Liver (tissue), 9 donors: ENCODE results near the gene BAG3. TPM values are rescaled to one million over a fixed set of nuclear protein-coding genes. Genes with fewer than 3 reads are reported as not detected.

Experiments
- DNase-seq: peaks from one replicate; pipeline ENCODE4 v3.0.0-alpha.2; 2017; ENCODE audit warnings: low spot score
- H3K27ac ChIP-seq, 2 donors: one replicate each; pipeline ENCODE4 v1.7.0; 2013; ENCODE audit warnings: inconsistent platforms in 2 of 2, low read length in 2 of 2, control low read depth in 1 of 2, low read depth in 1 of 2, mild to moderate bottlenecking in 1 of 2
- H3K27me3 ChIP-seq, 4 donors: one replicate each; pipeline versions ENCODE4 v1.6.1 to v1.7.0; 2013; ENCODE audit warnings: low read length in 3 of 4, inconsistent platforms in 1 of 4, mild to moderate bottlenecking in 1 of 4, moderate library complexity in 1 of 4; ENCODE audit not compliant: control insufficient read depth in 4 of 4, insufficient read depth in 4 of 4
- H3K36me3 ChIP-seq, 4 donors: one replicate each; pipeline versions ENCODE4 v1.6.1 to v1.7.0; 2013; ENCODE audit warnings: low read length in 3 of 4, mild to moderate bottlenecking in 3 of 4, low read depth in 1 of 4, moderate library complexity in 1 of 4; ENCODE audit not compliant: control insufficient read depth in 4 of 4, insufficient read depth in 3 of 4
- H3K4me1 ChIP-seq, 4 donors: one replicate each; pipeline versions ENCODE4 v1.6.1 to v1.7.0; 2013; ENCODE audit warnings: low read length in 3 of 4, mild to moderate bottlenecking in 3 of 4, moderate library complexity in 1 of 4; ENCODE audit not compliant: control insufficient read depth in 4 of 4, insufficient read depth in 4 of 4
- H3K4me3 ChIP-seq, 3 donors: one replicate each; pipeline versions ENCODE4 v1.6.1 to v1.7.0; 2013; ENCODE audit warnings: low read length in 3 of 3, control low read depth in 1 of 3, low read depth in 1 of 3, mild to moderate bottlenecking in 1 of 3
- H3K9ac ChIP-seq, 2 donors: one replicate each; pipeline ENCODE4 v1.7.0; 2013; ENCODE audit warnings: low read length in 2 of 2, mild to moderate bottlenecking in 2 of 2, moderate library complexity in 2 of 2, control low read depth in 1 of 2, low read depth in 1 of 2
- H3K9me3 ChIP-seq, 4 donors: one replicate each; pipeline versions ENCODE4 v1.6.1 to v1.7.0; 2013; ENCODE audit warnings: low read length in 3 of 4; ENCODE audit not compliant: control insufficient read depth in 4 of 4
- EGR1 ChIP-seq, 2 donors: IDR thresholded peaks; 2 replicates each; pipeline ENCODE4 v1.6.1; 2016 to 2018; ENCODE audit warnings: antibody characterized with exemption in 2 of 2, low read depth in 2 of 2
- FOXA2 ChIP-seq: IDR thresholded peaks from 2 replicates; pipeline ENCODE4 v1.6.1; 2016; ENCODE audit warnings: antibody characterized with exemption
- GABPA ChIP-seq, 2 donors: IDR thresholded peaks in 1 of 2; conservative IDR thresholded peaks in 1 of 2; 2 replicates each; pipeline ENCODE4 v1.6.1; 2016; ENCODE audit warnings: antibody characterized with exemption in 2 of 2, mild to moderate bottlenecking in 1 of 2, moderate library complexity in 1 of 2
- HNF4G ChIP-seq: IDR thresholded peaks from 2 replicates; pipeline ENCODE4 v1.6.1; 2016; ENCODE audit warnings: antibody characterized with exemption
- JUND ChIP-seq, 2 donors: IDR thresholded peaks; 2 replicates each; pipeline ENCODE4 v1.6.1; 2016; ENCODE audit warnings: antibody characterized with exemption in 2 of 2
- RAD21 ChIP-seq, 2 donors: IDR thresholded peaks; 2 replicates each; pipeline ENCODE4 v1.6.1; 2016; ENCODE audit warnings: antibody characterized with exemption in 2 of 2, mild to moderate bottlenecking in 2 of 2
- RXRA ChIP-seq, 2 donors: IDR thresholded peaks; 2 replicates each; pipeline ENCODE4 v1.6.1; 2017 to 2018; ENCODE audit warnings: antibody characterized with exemption in 2 of 2, mild to moderate bottlenecking in 1 of 2
- SP1 ChIP-seq: IDR thresholded peaks from 2 replicates; pipeline ENCODE4 v1.6.1; 2018; ENCODE audit warnings: antibody characterized with exemption, mild to moderate bottlenecking
- TAF1 ChIP-seq: conservative IDR thresholded peaks from 2 replicates; pipeline ENCODE4 v1.6.1; 2016; ENCODE audit warnings: antibody characterized with exemption, mild to moderate bottlenecking
- YY1 ChIP-seq: IDR thresholded peaks from 2 replicates; pipeline ENCODE4 v1.6.1; 2016; ENCODE audit warnings: antibody characterized with exemption, mild to moderate bottlenecking
- WGBS: extraction: QIAGEN DNeasy Blood & Tissue Kit; methylation state at CpG from one replicate; pipeline ENCODE4 v1.1.7; 2013; 5-methylcytosine and 5-hydroxymethylcytosine counted together
- polyA plus RNA-seq, 2 donors: library from polyadenylated mRNA; stranded (reverse) in 1 of 2; unstranded in 1 of 2; fragments of 200-250 nt in 1 of 2; fragments of >200 nt in 1 of 2; fragmentation: Nextera tagmentation in 1 of 2; extraction: Ambion mirVana in 1 of 2; gene quantifications; one replicate each; pipeline versions ENCODE4 v1.2.1 to v1.2.3, GENCODE V29; 2013 to 2015
- total RNA-seq, 2 donors: library from RNA; depleted of rRNA; stranded (reverse); fragments of >200 nt; gene quantifications; one replicate each; pipeline ENCODE4 v1.2.3, GENCODE V29; 2014
- TF ChIP-seq, protein P1 (sequence below): IDR thresholded peaks from 2 replicates; pipeline ENCODE4 v1.6.1; 2016; ENCODE audit warnings: antibody characterized with exemption
- TF ChIP-seq, protein P2 (sequence below): fragments of 150-350 bp; IDR thresholded peaks from 2 replicates; pipeline ENCODE4 v1.5.1; 2017; ENCODE audit warnings: improper control_type of control experiment, low read depth, low read length; ENCODE audit not compliant: missing input control
- TF ChIP-seq, protein P3 (sequence below): IDR thresholded peaks from 2 replicates; pipeline ENCODE4 v1.6.1; 2016; ENCODE audit warnings: antibody characterized with exemption, mild to moderate bottlenecking
- donor health status: healthy.
- donor health status: healthy.
- donor health status: healthy.
- donor health status: healthy.
- donor health status: healthy.

The BAG3 gene
- total and polyA plus RNA-seq, 4 donors, result 2.2 to 15.1 (median 6.3) TPM

DNA sequence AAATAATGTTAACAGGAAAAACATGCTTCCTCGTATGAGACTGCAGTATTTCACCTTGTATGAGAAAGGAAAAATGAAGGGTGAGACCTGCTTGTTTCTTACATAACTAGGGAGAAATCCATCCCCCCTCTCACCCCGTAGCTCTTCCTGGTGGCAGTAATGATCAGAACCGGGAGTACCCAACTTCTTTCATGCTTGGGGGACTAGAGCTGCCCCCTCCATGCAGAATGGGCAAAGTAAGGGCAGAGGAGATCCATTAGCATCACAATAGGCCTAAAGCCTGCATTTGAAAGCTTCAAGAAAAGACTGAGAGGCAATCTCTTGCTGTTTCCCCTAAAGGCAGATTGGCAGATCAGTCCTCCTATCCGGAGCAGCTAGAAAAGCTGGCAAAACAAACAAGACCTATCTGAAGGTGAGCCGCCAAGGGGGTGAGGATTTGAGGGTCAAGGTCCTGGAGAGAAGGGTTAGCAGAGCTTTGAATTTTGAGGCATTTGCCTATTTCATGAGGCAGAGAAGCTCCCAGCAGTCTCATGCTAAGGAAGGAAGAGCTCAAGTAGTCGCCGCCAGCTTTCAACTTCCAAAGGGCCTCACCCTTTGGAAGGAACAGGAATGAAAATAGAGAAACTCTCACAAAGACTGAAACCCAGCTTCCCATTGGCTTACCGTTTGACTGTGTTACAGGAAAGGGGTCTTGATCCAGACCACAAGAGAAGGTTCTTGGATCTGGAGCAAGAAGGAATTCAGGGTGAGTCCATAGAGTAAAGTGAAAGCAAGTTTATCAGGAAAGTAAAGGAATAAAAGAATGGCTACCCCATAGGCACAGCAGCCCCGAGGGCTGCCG is 36.2 kb downstream of the BAG3 start:
- H3K27ac ChIP-seq, result no peak overlapping the region

DNA sequence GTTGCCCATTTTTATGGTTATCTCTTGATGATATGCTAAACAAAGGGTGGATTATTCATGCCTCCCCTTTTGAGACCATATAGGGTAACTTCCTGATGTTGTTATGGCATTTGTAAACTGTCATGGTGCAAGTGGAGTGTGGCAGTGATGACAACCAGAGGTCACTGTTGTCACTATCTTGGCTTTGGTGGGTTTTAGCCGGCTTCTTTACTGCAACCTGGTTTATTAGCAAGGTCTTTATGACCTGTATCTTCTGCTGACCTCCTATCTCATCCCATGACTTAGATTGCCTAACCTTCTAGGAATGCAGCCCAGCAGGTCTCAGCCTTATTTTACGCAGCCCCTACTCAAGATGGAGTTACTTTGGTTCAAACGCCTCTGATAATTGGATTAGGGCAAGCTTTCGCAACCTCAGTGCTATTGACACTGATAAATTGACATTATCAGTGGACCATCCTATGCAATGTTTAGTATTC is 36.9 kb downstream of the BAG3 start:
- DNase-seq, result no peak
- WGBS, result 76% methylated on average over 4 of the region's 4 CpGs
- Histone ChIP-seq H3K4me1 (no peaks in the 10 kb centered on the region), H3K9ac (no peak overlapping the region), H3K4me3 (no peak overlapping the region), H3K27ac (no peak overlapping the region), H3K9me3 (no peaks in the 10 kb centered on the region), H3K27me3 (no peaks in the 10 kb centered on the region), H3K36me3 (no peaks in the 10 kb centered on the region)
- TF ChIP-seq TAF1 (no peak), YY1 (no peak), EGR1 (IDR thresholded peaks at IDR 0.05; ENCODE audit: low read depth in 2 of 2) (no peak), RAD21 (IDR thresholded peaks at IDR 0.05) (no peak)
- TF ChIP-seq, protein P1, sequence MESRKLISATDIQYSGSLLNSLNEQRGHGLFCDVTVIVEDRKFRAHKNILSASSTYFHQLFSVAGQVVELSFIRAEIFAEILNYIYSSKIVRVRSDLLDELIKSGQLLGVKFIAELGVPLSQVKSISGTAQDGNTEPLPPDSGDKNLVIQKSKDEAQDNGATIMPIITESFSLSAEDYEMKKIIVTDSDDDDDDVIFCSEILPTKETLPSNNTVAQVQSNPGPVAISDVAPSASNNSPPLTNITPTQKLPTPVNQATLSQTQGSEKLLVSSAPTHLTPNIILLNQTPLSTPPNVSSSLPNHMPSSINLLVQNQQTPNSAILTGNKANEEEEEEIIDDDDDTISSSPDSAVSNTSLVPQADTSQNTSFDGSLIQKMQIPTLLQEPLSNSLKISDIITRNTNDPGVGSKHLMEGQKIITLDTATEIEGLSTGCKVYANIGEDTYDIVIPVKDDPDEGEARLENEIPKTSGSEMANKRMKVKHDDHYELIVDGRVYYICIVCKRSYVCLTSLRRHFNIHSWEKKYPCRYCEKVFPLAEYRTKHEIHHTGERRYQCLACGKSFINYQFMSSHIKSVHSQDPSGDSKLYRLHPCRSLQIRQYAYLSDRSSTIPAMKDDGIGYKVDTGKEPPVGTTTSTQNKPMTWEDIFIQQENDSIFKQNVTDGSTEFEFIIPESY, result no peak

More for the DNA sequence above, 36.2 kb downstream of the BAG3 start:
- DNase-seq, result no peak
- Histone ChIP-seq H3K27me3 (no peaks in the 10 kb centered on the region), H3K9me3 (no peaks in the 10 kb centered on the region), H3K4me3 (no peak overlapping the region), H3K9ac (no peak overlapping the region), H3K36me3 (no peaks in the 10 kb centered on the region), H3K4me1 (no peaks in the 10 kb centered on the region)
- 74% methylated on average over 10 of the region's 10 CpGs for WGBS
- TF ChIP-seq HNF4G, result no peak
- TF ChIP-seq, protein P2, sequence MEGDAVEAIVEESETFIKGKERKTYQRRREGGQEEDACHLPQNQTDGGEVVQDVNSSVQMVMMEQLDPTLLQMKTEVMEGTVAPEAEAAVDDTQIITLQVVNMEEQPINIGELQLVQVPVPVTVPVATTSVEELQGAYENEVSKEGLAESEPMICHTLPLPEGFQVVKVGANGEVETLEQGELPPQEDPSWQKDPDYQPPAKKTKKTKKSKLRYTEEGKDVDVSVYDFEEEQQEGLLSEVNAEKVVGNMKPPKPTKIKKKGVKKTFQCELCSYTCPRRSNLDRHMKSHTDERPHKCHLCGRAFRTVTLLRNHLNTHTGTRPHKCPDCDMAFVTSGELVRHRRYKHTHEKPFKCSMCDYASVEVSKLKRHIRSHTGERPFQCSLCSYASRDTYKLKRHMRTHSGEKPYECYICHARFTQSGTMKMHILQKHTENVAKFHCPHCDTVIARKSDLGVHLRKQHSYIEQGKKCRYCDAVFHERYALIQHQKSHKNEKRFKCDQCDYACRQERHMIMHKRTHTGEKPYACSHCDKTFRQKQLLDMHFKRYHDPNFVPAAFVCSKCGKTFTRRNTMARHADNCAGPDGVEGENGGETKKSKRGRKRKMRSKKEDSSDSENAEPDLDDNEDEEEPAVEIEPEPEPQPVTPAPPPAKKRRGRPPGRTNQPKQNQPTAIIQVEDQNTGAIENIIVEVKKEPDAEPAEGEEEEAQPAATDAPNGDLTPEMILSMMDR, result no peak

DNA sequence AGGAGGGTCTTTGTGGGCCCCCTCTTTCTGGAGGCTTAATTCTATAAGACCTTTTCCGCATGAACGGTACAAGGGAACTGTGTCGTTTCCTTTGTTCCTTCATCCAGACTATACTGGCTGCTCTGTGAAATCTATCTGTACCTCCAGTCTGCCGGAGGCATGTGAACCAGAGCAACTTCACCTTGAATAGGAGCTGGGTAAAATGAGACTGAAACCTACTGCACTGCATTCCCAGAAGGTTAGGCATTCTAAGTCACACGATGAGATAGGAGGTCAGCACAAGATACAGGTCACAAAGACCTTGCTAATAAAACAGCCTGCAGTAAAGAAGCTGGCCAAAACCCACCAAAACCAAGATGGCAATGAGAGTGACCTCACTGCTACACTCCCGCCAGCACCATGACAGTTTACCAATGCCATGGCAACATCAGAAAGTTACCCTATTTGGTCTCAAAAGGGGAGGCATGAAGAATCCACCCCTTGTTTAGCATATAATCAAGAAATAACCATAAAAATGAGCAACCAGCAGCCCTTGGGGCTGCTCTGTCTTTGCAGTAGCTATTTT is 37.9 kb downstream of the BAG3 start:
- no peak overlapping the region for H3K27ac ChIP-seq
- H3K9me3 ChIP-seq, result no peaks in the 10 kb centered on the region
- no peaks in the 10 kb centered on the region for H3K27me3 ChIP-seq
- no peaks in the 10 kb centered on the region for H3K4me1 ChIP-seq
- H3K4me3 ChIP-seq, result no peak overlapping the region
- no peak overlapping the region for H3K9ac ChIP-seq
- WGBS, result 89% methylated on average over 6 of the region's 6 CpGs
- no peak for DNase-seq
- H3K36me3 ChIP-seq, result no peaks in the 10 kb centered on the region
- TF ChIP-seq FOXA2 (no peak), SP1 (no peak), HNF4G (no peak), EGR1 (IDR thresholded peaks at IDR 0.05; ENCODE audit: low read depth in 2 of 2) (no peak), JUND (IDR thresholded peaks at IDR 0.05) (no peak), GABPA (IDR thresholded peaks at IDR 0.05 in 1 of 2, conservative IDR thresholded peaks at IDR 0.05 in 1 of 2) (no peak), RXRA (IDR thresholded peaks at IDR 0.05) (no peak), TAF1 (no peak)
- TF ChIP-seq, protein P2, result no peak
- TF ChIP-seq, protein P1, result no peak
- TF ChIP-seq, protein P3, sequence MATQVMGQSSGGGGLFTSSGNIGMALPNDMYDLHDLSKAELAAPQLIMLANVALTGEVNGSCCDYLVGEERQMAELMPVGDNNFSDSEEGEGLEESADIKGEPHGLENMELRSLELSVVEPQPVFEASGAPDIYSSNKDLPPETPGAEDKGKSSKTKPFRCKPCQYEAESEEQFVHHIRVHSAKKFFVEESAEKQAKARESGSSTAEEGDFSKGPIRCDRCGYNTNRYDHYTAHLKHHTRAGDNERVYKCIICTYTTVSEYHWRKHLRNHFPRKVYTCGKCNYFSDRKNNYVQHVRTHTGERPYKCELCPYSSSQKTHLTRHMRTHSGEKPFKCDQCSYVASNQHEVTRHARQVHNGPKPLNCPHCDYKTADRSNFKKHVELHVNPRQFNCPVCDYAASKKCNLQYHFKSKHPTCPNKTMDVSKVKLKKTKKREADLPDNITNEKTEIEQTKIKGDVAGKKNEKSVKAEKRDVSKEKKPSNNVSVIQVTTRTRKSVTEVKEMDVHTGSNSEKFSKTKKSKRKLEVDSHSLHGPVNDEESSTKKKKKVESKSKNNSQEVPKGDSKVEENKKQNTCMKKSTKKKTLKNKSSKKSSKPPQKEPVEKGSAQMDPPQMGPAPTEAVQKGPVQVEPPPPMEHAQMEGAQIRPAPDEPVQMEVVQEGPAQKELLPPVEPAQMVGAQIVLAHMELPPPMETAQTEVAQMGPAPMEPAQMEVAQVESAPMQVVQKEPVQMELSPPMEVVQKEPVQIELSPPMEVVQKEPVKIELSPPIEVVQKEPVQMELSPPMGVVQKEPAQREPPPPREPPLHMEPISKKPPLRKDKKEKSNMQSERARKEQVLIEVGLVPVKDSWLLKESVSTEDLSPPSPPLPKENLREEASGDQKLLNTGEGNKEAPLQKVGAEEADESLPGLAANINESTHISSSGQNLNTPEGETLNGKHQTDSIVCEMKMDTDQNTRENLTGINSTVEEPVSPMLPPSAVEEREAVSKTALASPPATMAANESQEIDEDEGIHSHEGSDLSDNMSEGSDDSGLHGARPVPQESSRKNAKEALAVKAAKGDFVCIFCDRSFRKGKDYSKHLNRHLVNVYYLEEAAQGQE, result no peak
